K562 (cell line): ENCODE data around the gene GNL3. TPM values are rescaled to one million over a fixed set of nuclear protein-coding genes. Genes with fewer than 3 reads are reported as not detected.
A peak's percentile ranks its signal among the peaks of the same experiment; 100 is the strongest.

Experiments used
- CBX2 ChIP-seq: fragments of 200-600 bp; sonication (generic); IDR thresholded peaks from one replicate; pipeline ENCODE4 v1.6.1; 2012; ENCODE audit warnings: mild to moderate bottlenecking, low read length, inconsistent platforms; ENCODE audit not compliant: insufficient read depth, poor library complexity, severe bottlenecking
- DNMT1 ChIP-seq: fragments of 450-650 bp; IDR thresholded peaks from 2 replicates; pipeline ENCODE4 v1.6.1; 2016; ENCODE audit warnings: antibody characterized with exemption, mild to moderate bottlenecking
- ZNF445 ChIP-seq: fragments of 250-450 bp; sonication (Bioruptor Pico); IDR thresholded peaks from 2 replicates; pipeline ENCODE4 v1.4.0; 2020; ENCODE audit warnings: low read depth, mild to moderate bottlenecking, moderate library complexity
- polyA plus RNA-seq, 8 experiments: library from polyadenylated mRNA; depleted of rRNA in 4 of 8; stranded (reverse) in 5 of 8; unstranded in 3 of 8; fragments of >200 nt; fragmentation: Nextera tagmentation in 2 of 8; fragmentation: Illumina TruSeq in 1 of 8; extraction: Ambion mirVana in 2 of 8; extraction: Trizol in 1 of 8; gene quantifications; 2 replicates each; pipeline versions ENCODE4 v1.2.1 to v1.2.3, GENCODE V29; 2011 to 2014; ENCODE audit warnings: inconsistent platforms in 1 of 8, missing spikeins in 1 of 8
- total RNA-seq, 7 experiments: library from RNA; depleted of rRNA in 6 of 7; stranded (reverse); fragments of >200 nt in 6 of 7; fragmentation: Illumina TruSeq in 2 of 7; extraction: Trizol in 2 of 7; gene quantifications; 2 replicates each; pipeline versions ENCODE4 v1.2.1 to v1.2.3, GENCODE V29; 2011 to 2021; ENCODE audit warnings: low replicate concordance in 1 of 7
- TF ChIP-seq, protein P1 (sequence below): fragments of 250-450 bp; sonication (Bioruptor Pico); IDR thresholded peaks from 2 replicates; pipeline ENCODE4 v1.4.0; 2020; ENCODE audit warnings: mild to moderate bottlenecking, moderate library complexity
- TF ChIP-seq, protein P2 (sequence below): fragments of 450-650 bp; IDR thresholded peaks from 2 replicates; pipeline ENCODE4 v1.7.0; 2016; ENCODE audit warnings: borderline replicate concordance
- TF ChIP-seq, protein P3 (sequence below): fragments of 250-450 bp; sonication (Bioruptor Pico); IDR thresholded peaks from 2 replicates; pipeline ENCODE4 v1.4.0; 2020; ENCODE audit warnings: borderline replicate concordance
- TF ChIP-seq, protein P4 (sequence below): fragments of 250-450 bp; sonication (Bioruptor Pico); IDR thresholded peaks from 2 replicates; pipeline ENCODE4 v1.8.0; 2021; ENCODE audit warnings: moderate library complexity, mild to moderate bottlenecking, inconsistent platforms
- TF ChIP-seq, protein P5 (sequence below), 2 experiments: fragments of 450-650 bp in 1 of 2; sonication (generic) in 1 of 2; formaldehyde crosslinking in 1 of 2; IDR thresholded peaks; 2 replicates each; pipeline versions ENCODE4 v1.7.1 to v1.9.0; 2016 to 2022; ENCODE audit warnings: inconsistent platforms in 1 of 2, mild to moderate bottlenecking in 1 of 2, missing genetic modification reagents in 1 of 2

Gene GNL3
- total and polyA plus RNA-seq, 9 of the 15 experiments (the other 6 are each of a cell fraction or from before 2014, with no cell fraction given), result 132 to 313 (median 220) TPM

DNA sequence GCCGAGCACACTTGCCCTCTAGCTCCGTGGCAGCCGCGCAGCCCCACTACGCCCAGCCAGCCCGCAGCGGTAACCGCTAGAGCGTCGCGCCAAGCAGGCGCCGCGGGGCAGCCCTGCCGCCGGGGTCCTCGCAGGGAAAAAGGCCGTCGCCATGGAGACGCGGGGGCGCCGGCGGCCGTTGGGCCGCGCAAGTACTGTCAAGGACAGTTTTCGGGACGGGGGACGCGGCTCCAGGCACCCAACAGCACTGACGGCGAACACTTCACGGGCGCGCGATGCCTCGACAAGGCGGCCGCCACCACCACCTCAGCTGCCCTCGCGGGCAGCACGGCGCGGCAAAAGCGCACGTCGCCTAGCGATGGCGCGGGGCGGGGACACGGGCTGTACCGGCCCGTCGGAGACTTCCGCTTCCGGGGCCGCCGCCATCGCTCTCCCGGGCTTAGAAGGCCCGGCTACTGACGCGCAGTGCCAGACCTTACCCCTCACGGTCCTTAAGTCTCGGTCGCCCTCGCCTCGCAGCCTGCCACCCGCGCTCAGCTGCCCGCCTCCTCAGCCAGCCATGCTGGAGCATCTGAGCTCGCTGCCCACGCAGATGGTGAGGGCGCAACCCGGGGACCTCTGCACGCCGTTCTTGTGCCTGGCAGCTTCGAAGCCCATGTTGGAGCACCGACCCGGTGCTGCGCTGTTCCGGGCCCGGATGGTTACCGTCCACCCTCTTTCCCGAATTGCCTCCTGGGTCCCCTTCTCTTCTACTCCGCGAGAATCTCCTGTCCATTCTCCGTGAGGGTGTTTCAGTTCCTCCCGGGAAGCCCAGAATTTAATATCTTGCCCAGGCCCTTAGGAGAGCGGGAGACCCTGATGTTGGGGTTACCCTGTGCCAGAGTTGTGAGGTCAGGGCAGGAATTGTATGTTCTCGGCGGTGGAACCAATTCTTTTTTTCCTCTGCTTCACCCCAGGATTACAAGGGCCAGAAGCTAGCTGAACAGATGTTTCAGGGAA is 20.2 kb downstream of the GNL3 start, which contains the start of the genes GLT8D1 and SPCS1 (continued):
- TF ChIP-seq, protein P1, sequence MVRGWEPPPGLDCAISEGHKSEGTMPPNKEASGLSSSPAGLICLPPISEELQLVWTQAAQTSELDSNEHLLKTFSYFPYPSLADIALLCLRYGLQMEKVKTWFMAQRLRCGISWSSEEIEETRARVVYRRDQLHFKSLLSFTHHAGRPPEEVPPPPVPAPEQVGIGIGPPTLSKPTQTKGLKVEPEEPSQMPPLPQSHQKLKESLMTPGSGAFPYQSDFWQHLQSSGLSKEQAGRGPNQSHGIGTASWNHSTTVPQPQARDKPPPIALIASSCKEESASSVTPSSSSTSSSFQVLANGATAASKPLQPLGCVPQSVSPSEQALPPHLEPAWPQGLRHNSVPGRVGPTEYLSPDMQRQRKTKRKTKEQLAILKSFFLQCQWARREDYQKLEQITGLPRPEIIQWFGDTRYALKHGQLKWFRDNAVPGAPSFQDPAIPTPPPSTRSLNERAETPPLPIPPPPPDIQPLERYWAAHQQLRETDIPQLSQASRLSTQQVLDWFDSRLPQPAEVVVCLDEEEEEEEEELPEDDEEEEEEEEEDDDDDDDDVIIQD, result no peak
- TF ChIP-seq, protein P2, sequence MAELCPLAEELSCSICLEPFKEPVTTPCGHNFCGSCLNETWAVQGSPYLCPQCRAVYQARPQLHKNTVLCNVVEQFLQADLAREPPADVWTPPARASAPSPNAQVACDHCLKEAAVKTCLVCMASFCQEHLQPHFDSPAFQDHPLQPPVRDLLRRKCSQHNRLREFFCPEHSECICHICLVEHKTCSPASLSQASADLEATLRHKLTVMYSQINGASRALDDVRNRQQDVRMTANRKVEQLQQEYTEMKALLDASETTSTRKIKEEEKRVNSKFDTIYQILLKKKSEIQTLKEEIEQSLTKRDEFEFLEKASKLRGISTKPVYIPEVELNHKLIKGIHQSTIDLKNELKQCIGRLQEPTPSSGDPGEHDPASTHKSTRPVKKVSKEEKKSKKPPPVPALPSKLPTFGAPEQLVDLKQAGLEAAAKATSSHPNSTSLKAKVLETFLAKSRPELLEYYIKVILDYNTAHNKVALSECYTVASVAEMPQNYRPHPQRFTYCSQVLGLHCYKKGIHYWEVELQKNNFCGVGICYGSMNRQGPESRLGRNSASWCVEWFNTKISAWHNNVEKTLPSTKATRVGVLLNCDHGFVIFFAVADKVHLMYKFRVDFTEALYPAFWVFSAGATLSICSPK, result no peak
- TF ChIP-seq DNMT1 (no peak), CBX2 (no peak), ZNF445 (CRISPR knock-in tag) (no peak)
- TF ChIP-seq, protein P3, sequence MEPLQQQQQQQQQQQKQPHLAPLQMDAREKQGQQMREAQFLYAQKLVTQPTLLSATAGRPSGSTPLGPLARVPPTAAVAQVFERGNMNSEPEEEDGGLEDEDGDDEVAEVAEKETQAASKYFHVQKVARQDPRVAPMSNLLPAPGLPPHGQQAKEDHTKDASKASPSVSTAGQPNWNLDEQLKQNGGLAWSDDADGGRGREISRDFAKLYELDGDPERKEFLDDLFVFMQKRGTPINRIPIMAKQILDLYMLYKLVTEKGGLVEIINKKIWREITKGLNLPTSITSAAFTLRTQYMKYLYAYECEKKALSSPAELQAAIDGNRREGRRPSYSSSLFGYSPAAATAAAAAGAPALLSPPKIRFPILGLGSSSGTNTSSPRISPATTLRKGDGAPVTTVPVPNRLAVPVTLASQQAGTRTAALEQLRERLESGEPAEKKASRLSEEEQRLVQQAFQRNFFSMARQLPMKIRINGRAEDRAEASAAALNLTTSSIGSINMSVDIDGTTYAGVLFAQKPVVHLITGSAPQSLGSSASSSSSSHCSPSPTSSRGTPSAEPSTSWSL, result no peak
- TF ChIP-seq, protein P4, sequence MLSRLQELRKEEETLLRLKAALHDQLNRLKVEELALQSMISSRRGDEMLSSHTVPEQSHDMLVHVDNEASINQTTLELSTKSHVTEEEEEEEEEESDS (CRISPR knock-in tag), result no peak
- TF ChIP-seq, protein P5, sequence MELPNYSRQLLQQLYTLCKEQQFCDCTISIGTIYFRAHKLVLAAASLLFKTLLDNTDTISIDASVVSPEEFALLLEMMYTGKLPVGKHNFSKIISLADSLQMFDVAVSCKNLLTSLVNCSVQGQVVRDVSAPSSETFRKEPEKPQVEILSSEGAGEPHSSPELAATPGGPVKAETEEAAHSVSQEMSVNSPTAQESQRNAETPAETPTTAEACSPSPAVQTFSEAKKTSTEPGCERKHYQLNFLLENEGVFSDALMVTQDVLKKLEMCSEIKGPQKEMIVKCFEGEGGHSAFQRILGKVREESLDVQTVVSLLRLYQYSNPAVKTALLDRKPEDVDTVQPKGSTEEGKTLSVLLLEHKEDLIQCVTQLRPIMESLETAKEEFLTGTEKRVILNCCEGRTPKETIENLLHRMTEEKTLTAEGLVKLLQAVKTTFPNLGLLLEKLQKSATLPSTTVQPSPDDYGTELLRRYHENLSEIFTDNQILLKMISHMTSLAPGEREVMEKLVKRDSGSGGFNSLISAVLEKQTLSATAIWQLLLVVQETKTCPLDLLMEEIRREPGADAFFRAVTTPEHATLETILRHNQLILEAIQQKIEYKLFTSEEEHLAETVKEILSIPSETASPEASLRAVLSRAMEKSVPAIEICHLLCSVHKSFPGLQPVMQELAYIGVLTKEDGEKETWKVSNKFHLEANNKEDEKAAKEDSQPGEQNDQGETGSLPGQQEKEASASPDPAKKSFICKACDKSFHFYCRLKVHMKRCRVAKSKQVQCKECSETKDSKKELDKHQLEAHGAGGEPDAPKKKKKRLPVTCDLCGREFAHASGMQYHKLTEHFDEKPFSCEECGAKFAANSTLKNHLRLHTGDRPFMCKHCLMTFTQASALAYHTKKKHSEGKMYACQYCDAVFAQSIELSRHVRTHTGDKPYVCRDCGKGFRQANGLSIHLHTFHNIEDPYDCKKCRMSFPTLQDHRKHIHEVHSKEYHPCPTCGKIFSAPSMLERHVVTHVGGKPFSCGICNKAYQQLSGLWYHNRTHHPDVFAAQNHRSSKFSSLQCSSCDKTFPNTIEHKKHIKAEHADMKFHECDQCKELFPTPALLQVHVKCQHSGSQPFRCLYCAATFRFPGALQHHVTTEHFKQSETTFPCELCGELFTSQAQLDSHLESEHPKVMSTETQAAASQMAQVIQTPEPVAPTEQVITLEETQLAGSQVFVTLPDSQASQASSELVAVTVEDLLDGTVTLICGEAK (IDR thresholded peaks at IDR 0.05), result peak; percentile 96
- TF ChIP-seq, protein P5 (CRISPR knock-in tag; IDR thresholded peaks at IDR 0.05), result no peak
